Fibroblast of skin of left quadriceps (primary cell): ENCODE results near the gene STOML1.
A peak's percentile ranks its signal among the peaks of the same experiment; 100 is the strongest.
"Not testable (repeated sequence)": the region's sequence is repeated elsewhere in the genome, so short reads cannot be mapped to it uniquely, and the experiment has no call there.

Experiments
- DNase-seq, 2 experiments: peaks; one replicate each; pipeline ENCODE4 v3.0.0-alpha.2; 2013; ENCODE audit warnings: low read depth in 2 of 2

The STOML1 gene

GRCh38 chr15:73987250-73987649 is 4.8 kb downstream of the STOML1 start:
- no peak for DNase-seq

- DNase-seq, result no peak
Measured at GRCh38 chr15:73986776-73987056, 5.4 kb downstream of the STOML1 start.

GRCh38 chr15:73986055-73986775 is 5.9 kb downstream of the STOML1 start:
- DNase-seq, result no peak

- no peak for DNase-seq
Measured at GRCh38 chr15:73985101-73985873, 6.8 kb downstream of the STOML1 start.

GRCh38 chr15:73984208-73984979 is 7.7 kb downstream of the STOML1 start:
- no peak for DNase-seq

GRCh38 chr15:73983773-73984172 is 8.3 kb downstream of the STOML1 start:
- no peak for DNase-seq

GRCh38 chr15:73983211-73983727 is 8.8 kb downstream of the STOML1 start:
- DNase-seq, result peak; percentile 53

GRCh38 chr15:73982222-73982962 is 9.7 kb downstream of the STOML1 start:
- DNase-seq, result peak; percentile 95

GRCh38 chr15:73981761-73982221 is 10.3 kb downstream of the STOML1 start:
- DNase-seq, result no peak

GRCh38 chr15:73979636-73980035 is 12.5 kb downstream of the STOML1 start:
- no peak for DNase-seq

GRCh38 chr15:73978896-73979295 is 13.2 kb downstream of the STOML1 start:
- DNase-seq, result no peak

GRCh38 chr15:73975440-73976125 is 16.5 kb downstream of the STOML1 start:
- DNase-seq, result not testable (repeated sequence)

GRCh38 chr15:73973683-73974200 is 18.4 kb downstream of the STOML1 start:
- DNase-seq, result not testable (repeated sequence)

GRCh38 chr15:73972984-73973682 is 19.0 kb downstream of the STOML1 start:
- peak; percentile 67 to 70 for DNase-seq

- no peak for DNase-seq
Measured at GRCh38 chr15:73969151-73969759, 22.8 kb downstream of the STOML1 start.

GRCh38 chr15:73968461-73968860 is 23.6 kb downstream of the STOML1 start:
- DNase-seq, result no peak

GRCh38 chr15:73965758-73966113 is 26.4 kb downstream of the STOML1 start:
- DNase-seq, result no peak

GRCh38 chr15:73965094-73965757 is 26.9 kb downstream of the STOML1 start:
- no peak for DNase-seq

GRCh38 chr15:73964736-73965093 is 27.4 kb downstream of the STOML1 start:
- DNase-seq, result peak; percentile 52 to 58
